Activated CD4-positive, CD25-positive, alpha-beta regulatory T cell treated with anti-CD3 and anti-CD28 coated beads, Interleukin-2, amount 50 U/mL, for 24 hours (primary cell): Measurements from ENCODE around the gene PCSK2.

Experiments
- ATAC-seq, 2 donors: fragments of 150-1000 bp; cut with Tn5 transposase; one replicate each; pipeline ENCODE4 v1.10.0; 2021; ENCODE audit warnings: mild to moderate bottlenecking in 1 of 2, moderate library complexity in 1 of 2

The PCSK2 gene

GRCh38 chr20:17406051-17406590 lies 179.3 kb downstream of the PCSK2 start:
- no peak for ATAC-seq

- no peak for ATAC-seq
These were observed 180.7 kb downstream of the PCSK2 start for GRCh38 chr20:17407550-17407949.

GRCh38 chr20:17417225-17417624 lies 190.4 kb downstream of the PCSK2 start:
- no peak for ATAC-seq

- ATAC-seq: no peak
These were observed 191.9 kb downstream of the PCSK2 start for GRCh38 chr20:17418737-17419136.

GRCh38 chr20:17419479-17420041 lies 192.7 kb downstream of the PCSK2 start:
- ATAC-seq: no peak

GRCh38 chr20:17421493-17421892 lies 194.7 kb downstream of the PCSK2 start:
- no peak for ATAC-seq

GRCh38 chr20:17423782-17424181 lies 196.9 kb downstream of the PCSK2 start:
- no peak for ATAC-seq

- no peak for ATAC-seq
These were observed 200.8 kb downstream of the PCSK2 start for GRCh38 chr20:17427638-17428037.

- no peak for ATAC-seq
These were observed 203.5 kb downstream of the PCSK2 start for GRCh38 chr20:17430125-17430950.

GRCh38 chr20:17431621-17432364 lies 205.0 kb downstream of the PCSK2 start:
- ATAC-seq: no peak

- no peak for ATAC-seq
These were observed 209.8 kb downstream of the PCSK2 start for GRCh38 chr20:17436664-17437063.

GRCh38 chr20:17437251-17437650 lies 210.4 kb downstream of the PCSK2 start:
- ATAC-seq: no peak

- no peak for ATAC-seq
These were observed 211.7 kb downstream of the PCSK2 start for GRCh38 chr20:17438436-17439039.

GRCh38 chr20:17439616-17440296 lies 212.9 kb downstream of the PCSK2 start:
- no peak for ATAC-seq

GRCh38 chr20:17441745-17442144 lies 214.9 kb downstream of the PCSK2 start:
- ATAC-seq: no peak

- no peak for ATAC-seq
These were observed 215.7 kb downstream of the PCSK2 start for GRCh38 chr20:17442588-17442987.

- no peak for ATAC-seq
These were observed 216.5 kb downstream of the PCSK2 start for GRCh38 chr20:17443131-17443858.

GRCh38 chr20:17444091-17444490 lies 217.3 kb downstream of the PCSK2 start:
- no peak for ATAC-seq

GRCh38 chr20:17445543-17445942 lies 218.7 kb downstream of the PCSK2 start:
- no peak for ATAC-seq

GRCh38 chr20:17446171-17446570 lies 219.3 kb downstream of the PCSK2 start:
- ATAC-seq: no peak

GRCh38 chr20:17448071-17448470 lies 221.2 kb downstream of the PCSK2 start:
- ATAC-seq: no peak

- no peak for ATAC-seq
These were observed 222.2 kb downstream of the PCSK2 start for GRCh38 chr20:17449031-17449430.
